NCI-H345 treated with DMSO at 0.1 percent for 48 hours (cell line): ENCODE data around the gene MAZ.
"Not testable (repeated sequence)": the region's sequence is repeated elsewhere in the genome, so short reads cannot be mapped to it uniquely, and the experiment has no call there.

ENCODE experiments used
- DNase-seq: peaks from one replicate; lab custom pipeline; 2025; ENCODE audit not compliant: unreplicated experiment; lab: John Stamatoyannopoulos, UW

Gene MAZ

GRCh38 chr16:29821643-29822115, 15.3 kb downstream of the MAZ start:
- no peak for DNase-seq

- DNase-seq: no peak
Measured at GRCh38 chr16:29824589-29825144, 18.3 kb downstream of the MAZ start.

- no peak for DNase-seq
Measured at GRCh38 chr16:29825145-29826044, 19.1 kb downstream of the MAZ start.

- no peak for DNase-seq
Measured at GRCh38 chr16:29826342-29826695, 20.0 kb downstream of the MAZ start.

GRCh38 chr16:29830774-29831173, 24.4 kb downstream of the MAZ start:
- DNase-seq: no peak

GRCh38 chr16:29831490-29831889, 25.2 kb downstream of the MAZ start:
- no peak for DNase-seq

GRCh38 chr16:29833219-29833618, 26.9 kb downstream of the MAZ start:
- DNase-seq: not testable (repeated sequence)

- DNase-seq: no peak
Measured at GRCh38 chr16:29834079-29834478, 27.8 kb downstream of the MAZ start.

GRCh38 chr16:29835926-29836325, 29.6 kb downstream of the MAZ start:
- no peak for DNase-seq

- no peak for DNase-seq
Measured at GRCh38 chr16:29836623-29837022, 30.3 kb downstream of the MAZ start.

- DNase-seq: no peak
Measured at GRCh38 chr16:29837841-29838240, 31.5 kb downstream of the MAZ start.

GRCh38 chr16:29839822-29840221, 33.5 kb downstream of the MAZ start:
- DNase-seq: no peak

GRCh38 chr16:29840240-29840639, 33.9 kb downstream of the MAZ start:
- DNase-seq: no peak

GRCh38 chr16:29841631-29842030, 35.3 kb downstream of the MAZ start:
- DNase-seq: no peak

- no peak for DNase-seq
Measured at GRCh38 chr16:29842732-29843346, 36.5 kb downstream of the MAZ start.

- no peak for DNase-seq
Measured at GRCh38 chr16:29843931-29844330, 37.6 kb downstream of the MAZ start.

- no peak for DNase-seq
Measured at GRCh38 chr16:29844575-29845331, 38.4 kb downstream of the MAZ start.

GRCh38 chr16:29845656-29846055, 39.3 kb downstream of the MAZ start:
- no peak for DNase-seq

GRCh38 chr16:29848420-29849297, 42.3 kb downstream of the MAZ start:
- DNase-seq: peak; percentile 53

GRCh38 chr16:29849505-29849904, 43.2 kb downstream of the MAZ start:
- no peak for DNase-seq
